GM19324 (cell line): ENCODE data around the gene NPR3.
"Not testable (repeated sequence)": the region's sequence is repeated elsewhere in the genome, so short reads cannot be mapped to it uniquely, and the experiment has no call there.

Source experiments
- ATAC-seq: cut with Tn5 transposase; IDR thresholded peaks from one replicate; pipeline ENCODE4 v1.9.1; 2021; ENCODE audit warnings: mild to moderate bottlenecking, moderate library complexity; ENCODE audit not compliant: unreplicated experiment, low FRiP score

NPR3 gene

GRCh38 chr5:32803656-32804055 lies 92.5 kb downstream of the NPR3 start:
- no peak for ATAC-seq

GRCh38 chr5:32805462-32805861 lies 94.3 kb downstream of the NPR3 start:
- not testable (repeated sequence) for ATAC-seq

GRCh38 chr5:32805971-32806638 lies 95.0 kb downstream of the NPR3 start:
- no peak for ATAC-seq

- ATAC-seq: no peak
These were observed 97.7 kb downstream of the NPR3 start for GRCh38 chr5:32808783-32809182.

GRCh38 chr5:32810804-32811203 lies 99.7 kb downstream of the NPR3 start:
- no peak for ATAC-seq

- ATAC-seq: no peak
These were observed 101.3 kb downstream of the NPR3 start for GRCh38 chr5:32812399-32812798.

- no peak for ATAC-seq
These were observed 103.0 kb downstream of the NPR3 start for GRCh38 chr5:32814141-32814540.

- ATAC-seq: no peak
These were observed 103.5 kb downstream of the NPR3 start for GRCh38 chr5:32814620-32815019.

- ATAC-seq: no peak
These were observed 116.9 kb downstream of the NPR3 start for GRCh38 chr5:32827981-32828380.

GRCh38 chr5:32828492-32828891 lies 117.4 kb downstream of the NPR3 start:
- no peak for ATAC-seq

- no peak for ATAC-seq
These were observed 120.5 kb downstream of the NPR3 start for GRCh38 chr5:32831624-32832023.

- ATAC-seq: no peak
These were observed 122.0 kb downstream of the NPR3 start for GRCh38 chr5:32833127-32833526.

GRCh38 chr5:32833663-32834062 lies 122.5 kb downstream of the NPR3 start:
- ATAC-seq: no peak

GRCh38 chr5:32834251-32834650 lies 123.1 kb downstream of the NPR3 start:
- ATAC-seq: no peak

- ATAC-seq: no peak
These were observed 125.1 kb downstream of the NPR3 start for GRCh38 chr5:32836176-32836575.

- no peak for ATAC-seq
These were observed 126.1 kb downstream of the NPR3 start for GRCh38 chr5:32837211-32837610.

- no peak for ATAC-seq
These were observed 128.0 kb downstream of the NPR3 start for GRCh38 chr5:32839106-32839505.

GRCh38 chr5:32840606-32841005 lies 129.5 kb downstream of the NPR3 start:
- no peak for ATAC-seq
